Measurements from ENCODE around the gene CPEB3. TPM values are rescaled to one million over a fixed set of nuclear protein-coding genes. Genes with fewer than 3 reads are reported as not detected.

CPEB3 gene
- polyA plus RNA-seq, 2 of the 4 experiments (the other 2 are of a cell fraction), result 0.37 to 0.41 TPM

- no peak for TF ChIP-seq FOSL2 (IDR thresholded peaks at IDR 0.05)
- no peak for TF ChIP-seq FOSL2 (CRISPR knock-in tag; IDR thresholded peaks at IDR 0.05)
- TF ChIP-seq HDAC2 (IDR thresholded peaks at IDR 0.05), result no peak
- TF ChIP-seq PBX3 (IDR thresholded peaks at IDR 0.05), result no peak
- no peak for TF ChIP-seq HOXB5 (CRISPR knock-in tag; IDR thresholded peaks at IDR 0.05)
Measured at GRCh38 chr10:92068900-92069299, 222.0 kb downstream of the CPEB3 start (continued).

GRCh38 chr10:92066386-92066785 is 224.5 kb downstream of the CPEB3 start:
- TF ChIP-seq TP53 (CRISPR knock-in tag; IDR thresholded peaks at IDR 0.05) (no peak), JUN (IDR thresholded peaks at IDR 0.05) (no peak), FOXS1 (CRISPR knock-in tag; IDR thresholded peaks at IDR 0.05) (no peak), RARB (CRISPR knock-in tag; IDR thresholded peaks at IDR 0.05) (no peak), BHLHE40 (IDR thresholded peaks at IDR 0.05; ENCODE audit: low read depth, low read length) (no peak), ESRRA (IDR thresholded peaks at IDR 0.05; ENCODE audit: borderline replicate concordance, low read length) (no peak)
- 92% methylated on average over 4 of the region's 4 CpGs for WGBS (ENCODE audit: missing lambda C conversion rate)
- no peak for DNase-seq (ENCODE audit: low read depth in 1 of 2, low spot score in 1 of 2)
- ChIA-PET CTCF (interaction anchor here (1.1 kb wide), 1 partner anchor 8 kb away, joined by 3 read pairs; no protein-coding TSS in a partner anchor), POLR2A (no interaction called here)
- Histone ChIP-seq H3K4me2 (no peak overlapping the region), H3K27ac (no peak overlapping the region), H3K9me3 (no peaks in the 10 kb centered on the region), H3K4me1 (no peaks in the 10 kb centered on the region), H3K4me3 (no peak overlapping the region)
- no peak for FAIRE-seq
- ATAC-seq, result no peak

GRCh38 chr10:92064506-92064905 is 226.4 kb downstream of the CPEB3 start:
- H3K27ac ChIP-seq, result no peak overlapping the region
- ChIA-PET POLR2A (no interaction called here), CTCF (interaction anchor here (1.1 to 1.2 kb wide), 2 partner anchors 16 to 370 kb away, joined by 5 read pairs; no protein-coding TSS in a partner anchor)
- H3K9me3 ChIP-seq, result no peaks in the 10 kb centered on the region
- no peaks in the 10 kb centered on the region for H3K4me1 ChIP-seq
- DNase-seq (ENCODE audit: low read depth in 1 of 2, low spot score in 1 of 2), result no peak
- FAIRE-seq, result no peak
- TF ChIP-seq E2F6 (IDR thresholded peaks at IDR 0.05; ENCODE audit: borderline replicate concordance, low read depth) (no peak), MAZ (IDR thresholded peaks at IDR 0.05; ENCODE audit: borderline replicate concordance, low read depth, low read length) (no peak), ZFP36 (IDR thresholded peaks at IDR 0.05; ENCODE audit: borderline replicate concordance, partially characterized antibody) (no peak), MAX (IDR thresholded peaks at IDR 0.05) (no peak), ELK1 (IDR thresholded peaks at IDR 0.05; ENCODE audit: low read depth, low read length) (no peak), JUN (IDR thresholded peaks at IDR 0.05) (no peak), USF2 (IDR thresholded peaks at IDR 0.05) (no peak), FOSB (CRISPR knock-in tag; IDR thresholded peaks at IDR 0.05) (no peak)
- ATAC-seq, result no peak
- H3K4me2 ChIP-seq, result no peak overlapping the region
- 76% methylated on average over 2 of the region's 2 CpGs for WGBS (ENCODE audit: missing lambda C conversion rate)
- H3K4me3 ChIP-seq, result no peak overlapping the region

GRCh38 chr10:92062273-92062672 is 228.6 kb downstream of the CPEB3 start:
- H3K4me3 ChIP-seq, result no peak overlapping the region
- WGBS (ENCODE audit: missing lambda C conversion rate), result 90% methylated on average over 1 of the region's 1 CpG
- POLR2A ChIA-PET, result no interaction called here
- no peaks in the 10 kb centered on the region for H3K9me3 ChIP-seq
- no peak overlapping the region for H3K4me2 ChIP-seq
- no peak for ATAC-seq
- CTCF ChIA-PET, result no interaction called here
- DNase-seq (ENCODE audit: low read depth in 1 of 2, low spot score in 1 of 2), result no peak
- FAIRE-seq, result no peak
- H3K27ac ChIP-seq, result no peak overlapping the region
- no peaks in the 10 kb centered on the region for H3K4me1 ChIP-seq
- no peak for TF ChIP-seq POLR2A (IDR thresholded peaks at IDR 0.05; ENCODE audit: low read length)
- TF ChIP-seq CHD2 (IDR thresholded peaks at IDR 0.05; ENCODE audit: low read length, partially characterized antibody), result no peak
- no peak for TF ChIP-seq ELK1 (IDR thresholded peaks at IDR 0.05; ENCODE audit: low read depth, low read length)
- no peak for TF ChIP-seq RAD21 (conservative IDR thresholded peaks at IDR 0.05 in 1 of 2, IDR thresholded peaks at IDR 0.05 in 1 of 2)
- TF ChIP-seq ATOH8 (CRISPR knock-in tag; IDR thresholded peaks at IDR 0.05; ENCODE audit: low read depth), result no peak
- TF ChIP-seq USF2 (IDR thresholded peaks at IDR 0.05), result no peak
- no peak for TF ChIP-seq HMGXB4 (CRISPR knock-in tag; IDR thresholded peaks at IDR 0.05; ENCODE audit: borderline replicate concordance)
